ENCODE results near the gene PAX7. TPM values are rescaled to one million over a fixed set of nuclear protein-coding genes. Genes with fewer than 3 reads are reported as not detected.

PAX7 gene
- total and polyA plus RNA-seq, 2 experiments from 2014 or later, result 0.03 TPM; not detected in 1

DNA sequence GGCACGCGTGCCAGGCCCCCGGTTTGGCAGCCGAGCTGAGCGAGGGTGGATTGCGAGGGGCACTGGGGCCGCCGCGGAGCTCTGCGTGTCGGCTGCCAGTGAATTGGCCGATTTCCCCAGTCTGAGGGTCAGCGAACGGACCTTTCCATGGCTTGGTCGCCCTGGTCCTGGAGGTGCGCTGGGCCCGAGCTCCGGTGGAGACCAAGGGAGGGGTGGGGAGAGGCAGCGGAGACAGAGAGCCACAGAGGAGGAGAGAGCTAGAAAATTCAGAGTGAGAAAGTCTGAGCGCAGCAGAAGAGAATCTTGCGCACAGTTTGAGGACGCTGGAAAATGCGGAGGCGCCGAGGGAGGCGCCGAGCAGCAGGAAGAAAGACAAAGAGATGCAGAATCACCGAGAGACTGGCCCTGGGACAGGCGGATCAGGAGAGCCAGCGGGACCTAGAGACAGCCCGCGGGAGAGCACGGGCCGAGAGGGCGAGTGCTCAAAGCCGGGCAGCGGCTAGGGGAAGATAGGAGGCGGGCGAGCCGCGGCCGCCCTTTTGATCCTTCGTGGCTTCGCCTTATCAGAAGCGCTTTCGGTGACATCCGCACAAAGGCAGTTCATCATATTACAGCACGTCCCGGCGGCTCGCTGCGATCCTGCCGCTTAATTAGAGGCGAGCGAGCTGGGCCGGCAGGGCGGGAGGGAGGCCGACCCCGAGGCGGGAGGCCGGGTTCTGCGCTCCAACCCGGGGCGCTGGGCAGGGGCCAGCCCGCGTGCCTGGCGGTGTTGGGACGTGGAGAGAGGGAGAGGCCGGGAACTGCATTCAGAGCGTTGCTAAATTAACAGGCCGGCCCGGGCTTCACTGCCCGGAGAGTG, 12.7 kb downstream of the PAX7 start:
- Histone ChIP-seq H3K9me2 (ENCODE audit: insufficient read depth) (no peaks in the 10 kb centered on the region), H3K27ac (ENCODE audit: low read depth) (no peak overlapping the region), H3K79me2 (replicated peaks; ENCODE audit: insufficient read depth) (no peaks in the 10 kb centered on the region), H3K4me3 (peak overlapping the region; percentile 56), H3K4me1 (ENCODE audit: insufficient read depth) (peaks cover 76% of the 10 kb centered on the region), H3K36me3 (ENCODE audit: insufficient read depth) (no peaks in the 10 kb centered on the region; the same call in 1 of the 2 replicates), H2AFZ (0 out of 2 replicates have a peak overlapping the region, but pooled peaks have one; percentile 78), H3K27me3 (ENCODE audit: insufficient read depth) (peaks cover 99% of the 10 kb centered on the region), H3K4me2 (peak overlapping the region; percentile 84), H4K20me1 (replicated peaks; ENCODE audit: insufficient read depth) (peaks cover 28% of the 10 kb centered on the region), H3F3A (replicated peaks; ENCODE audit: low read depth) (peaks cover 46% of the 10 kb centered on the region)
- Mint-ChIP-seq H3K27me3 (ENCODE audit: insufficient read depth, low read depth, poor library complexity) (peaks cover 97% of the 10 kb centered on the region), H3K36me3 (ENCODE audit: low read depth) (no peaks in the 10 kb centered on the region), H3K9me3 (peaks cover 3% of the 10 kb centered on the region; the same call in 2 of the 3 replicates), H3K27ac (no peak overlapping the region), H3K4me3 (peak overlapping the region; percentile 69), H3K4me1 (peaks cover 68% of the 10 kb centered on the region)
- no peak for TF ChIP-seq JUNB (IDR thresholded peaks at IDR 0.05; ENCODE audit: unreplicated experiment)
- no peak for TF ChIP-seq NANOG (IDR thresholded peaks at IDR 0.05; ENCODE audit: borderline replicate concordance)
- TF ChIP-seq, protein P1, sequence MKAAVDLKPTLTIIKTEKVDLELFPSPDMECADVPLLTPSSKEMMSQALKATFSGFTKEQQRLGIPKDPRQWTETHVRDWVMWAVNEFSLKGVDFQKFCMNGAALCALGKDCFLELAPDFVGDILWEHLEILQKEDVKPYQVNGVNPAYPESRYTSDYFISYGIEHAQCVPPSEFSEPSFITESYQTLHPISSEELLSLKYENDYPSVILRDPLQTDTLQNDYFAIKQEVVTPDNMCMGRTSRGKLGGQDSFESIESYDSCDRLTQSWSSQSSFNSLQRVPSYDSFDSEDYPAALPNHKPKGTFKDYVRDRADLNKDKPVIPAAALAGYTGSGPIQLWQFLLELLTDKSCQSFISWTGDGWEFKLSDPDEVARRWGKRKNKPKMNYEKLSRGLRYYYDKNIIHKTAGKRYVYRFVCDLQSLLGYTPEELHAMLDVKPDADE (IDR thresholded peaks at IDR 0.05), result no peak
- TF ChIP-seq ZNF331 (CRISPR knock-in tag; IDR thresholded peaks at IDR 0.05; ENCODE audit: low read depth), result no peak
- TF ChIP-seq STAT1 (IDR thresholded peaks at IDR 0.05; ENCODE audit: unreplicated experiment), result no peak
- peak; percentile 88 for TF ChIP-seq EZH2phosphoT487 (IDR thresholded peaks at IDR 0.05; ENCODE audit: unreplicated experiment)
- TF ChIP-seq, protein P2, sequence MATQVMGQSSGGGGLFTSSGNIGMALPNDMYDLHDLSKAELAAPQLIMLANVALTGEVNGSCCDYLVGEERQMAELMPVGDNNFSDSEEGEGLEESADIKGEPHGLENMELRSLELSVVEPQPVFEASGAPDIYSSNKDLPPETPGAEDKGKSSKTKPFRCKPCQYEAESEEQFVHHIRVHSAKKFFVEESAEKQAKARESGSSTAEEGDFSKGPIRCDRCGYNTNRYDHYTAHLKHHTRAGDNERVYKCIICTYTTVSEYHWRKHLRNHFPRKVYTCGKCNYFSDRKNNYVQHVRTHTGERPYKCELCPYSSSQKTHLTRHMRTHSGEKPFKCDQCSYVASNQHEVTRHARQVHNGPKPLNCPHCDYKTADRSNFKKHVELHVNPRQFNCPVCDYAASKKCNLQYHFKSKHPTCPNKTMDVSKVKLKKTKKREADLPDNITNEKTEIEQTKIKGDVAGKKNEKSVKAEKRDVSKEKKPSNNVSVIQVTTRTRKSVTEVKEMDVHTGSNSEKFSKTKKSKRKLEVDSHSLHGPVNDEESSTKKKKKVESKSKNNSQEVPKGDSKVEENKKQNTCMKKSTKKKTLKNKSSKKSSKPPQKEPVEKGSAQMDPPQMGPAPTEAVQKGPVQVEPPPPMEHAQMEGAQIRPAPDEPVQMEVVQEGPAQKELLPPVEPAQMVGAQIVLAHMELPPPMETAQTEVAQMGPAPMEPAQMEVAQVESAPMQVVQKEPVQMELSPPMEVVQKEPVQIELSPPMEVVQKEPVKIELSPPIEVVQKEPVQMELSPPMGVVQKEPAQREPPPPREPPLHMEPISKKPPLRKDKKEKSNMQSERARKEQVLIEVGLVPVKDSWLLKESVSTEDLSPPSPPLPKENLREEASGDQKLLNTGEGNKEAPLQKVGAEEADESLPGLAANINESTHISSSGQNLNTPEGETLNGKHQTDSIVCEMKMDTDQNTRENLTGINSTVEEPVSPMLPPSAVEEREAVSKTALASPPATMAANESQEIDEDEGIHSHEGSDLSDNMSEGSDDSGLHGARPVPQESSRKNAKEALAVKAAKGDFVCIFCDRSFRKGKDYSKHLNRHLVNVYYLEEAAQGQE (IDR thresholded peaks at IDR 0.05; ENCODE audit: unreplicated experiment), result no peak
- peak; percentile 93 for TF ChIP-seq EZH2 (IDR thresholded peaks at IDR 0.05; ENCODE audit: low read depth, unreplicated experiment)
- no peak for TF ChIP-seq ZNF114 (CRISPR knock-in tag; IDR thresholded peaks at IDR 0.05)
- TF ChIP-seq POLR2AphosphoS5 (IDR thresholded peaks at IDR 0.05; ENCODE audit: low read depth), result no peak
- TF ChIP-seq, protein P3, sequence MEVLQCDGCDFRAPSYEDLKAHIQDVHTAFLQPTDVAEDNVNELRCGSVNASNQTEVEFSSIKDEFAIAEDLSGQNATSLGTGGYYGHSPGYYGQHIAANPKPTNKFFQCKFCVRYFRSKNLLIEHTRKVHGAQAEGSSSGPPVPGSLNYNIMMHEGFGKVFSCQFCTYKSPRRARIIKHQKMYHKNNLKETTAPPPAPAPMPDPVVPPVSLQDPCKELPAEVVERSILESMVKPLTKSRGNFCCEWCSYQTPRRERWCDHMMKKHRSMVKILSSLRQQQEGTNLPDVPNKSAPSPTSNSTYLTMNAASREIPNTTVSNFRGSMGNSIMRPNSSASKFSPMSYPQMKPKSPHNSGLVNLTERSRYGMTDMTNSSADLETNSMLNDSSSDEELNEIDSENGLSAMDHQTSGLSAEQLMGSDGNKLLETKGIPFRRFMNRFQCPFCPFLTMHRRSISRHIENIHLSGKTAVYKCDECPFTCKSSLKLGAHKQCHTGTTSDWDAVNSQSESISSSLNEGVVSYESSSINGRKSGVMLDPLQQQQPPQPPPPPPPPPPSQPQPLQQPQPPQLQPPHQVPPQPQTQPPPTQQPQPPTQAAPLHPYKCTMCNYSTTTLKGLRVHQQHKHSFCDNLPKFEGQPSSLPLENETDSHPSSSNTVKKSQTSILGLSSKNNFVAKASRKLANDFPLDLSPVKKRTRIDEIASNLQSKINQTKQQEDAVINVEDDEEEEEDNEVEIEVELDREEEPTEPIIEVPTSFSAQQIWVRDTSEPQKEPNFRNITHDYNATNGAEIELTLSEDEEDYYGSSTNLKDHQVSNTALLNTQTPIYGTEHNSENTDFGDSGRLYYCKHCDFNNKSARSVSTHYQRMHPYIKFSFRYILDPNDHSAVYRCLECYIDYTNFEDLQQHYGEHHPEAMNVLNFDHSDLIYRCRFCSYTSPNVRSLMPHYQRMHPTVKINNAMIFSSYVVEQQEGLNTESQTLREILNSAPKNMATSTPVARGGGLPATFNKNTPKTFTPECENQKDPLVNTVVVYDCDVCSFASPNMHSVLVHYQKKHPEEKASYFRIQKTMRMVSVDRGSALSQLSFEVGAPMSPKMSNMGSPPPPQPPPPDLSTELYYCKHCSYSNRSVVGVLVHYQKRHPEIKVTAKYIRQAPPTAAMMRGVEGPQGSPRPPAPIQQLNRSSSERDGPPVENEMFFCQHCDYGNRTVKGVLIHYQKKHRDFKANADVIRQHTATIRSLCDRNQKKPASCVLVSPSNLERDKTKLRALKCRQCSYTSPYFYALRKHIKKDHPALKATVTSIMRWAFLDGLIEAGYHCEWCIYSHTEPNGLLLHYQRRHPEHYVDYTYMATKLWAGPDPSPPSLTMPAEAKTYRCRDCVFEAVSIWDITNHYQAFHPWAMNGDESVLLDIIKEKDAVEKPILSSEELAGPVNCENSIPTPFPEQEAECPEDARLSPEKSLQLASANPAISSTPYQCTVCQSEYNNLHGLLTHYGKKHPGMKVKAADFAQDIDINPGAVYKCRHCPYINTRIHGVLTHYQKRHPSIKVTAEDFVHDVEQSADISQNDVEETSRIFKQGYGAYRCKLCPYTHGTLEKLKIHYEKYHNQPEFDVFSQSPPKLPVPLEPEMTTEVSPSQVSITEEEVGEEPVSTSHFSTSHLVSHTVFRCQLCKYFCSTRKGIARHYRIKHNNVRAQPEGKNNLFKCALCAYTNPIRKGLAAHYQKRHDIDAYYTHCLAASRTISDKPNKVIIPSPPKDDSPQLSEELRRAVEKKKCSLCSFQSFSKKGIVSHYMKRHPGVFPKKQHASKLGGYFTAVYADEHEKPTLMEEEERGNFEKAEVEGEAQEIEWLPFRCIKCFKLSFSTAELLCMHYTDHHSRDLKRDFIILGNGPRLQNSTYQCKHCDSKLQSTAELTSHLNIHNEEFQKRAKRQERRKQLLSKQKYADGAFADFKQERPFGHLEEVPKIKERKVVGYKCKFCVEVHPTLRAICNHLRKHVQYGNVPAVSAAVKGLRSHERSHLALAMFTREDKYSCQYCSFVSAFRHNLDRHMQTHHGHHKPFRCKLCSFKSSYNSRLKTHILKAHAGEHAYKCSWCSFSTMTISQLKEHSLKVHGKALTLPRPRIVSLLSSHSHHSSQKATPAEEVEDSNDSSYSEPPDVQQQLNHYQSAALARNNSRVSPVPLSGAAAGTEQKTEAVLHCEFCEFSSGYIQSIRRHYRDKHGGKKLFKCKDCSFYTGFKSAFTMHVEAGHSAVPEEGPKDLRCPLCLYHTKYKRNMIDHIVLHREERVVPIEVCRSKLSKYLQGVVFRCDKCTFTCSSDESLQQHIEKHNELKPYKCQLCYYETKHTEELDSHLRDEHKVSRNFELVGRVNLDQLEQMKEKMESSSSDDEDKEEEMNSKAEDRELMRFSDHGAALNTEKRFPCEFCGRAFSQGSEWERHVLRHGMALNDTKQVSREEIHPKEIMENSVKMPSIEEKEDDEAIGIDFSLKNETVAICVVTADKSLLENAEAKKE (CRISPR knock-in tag; IDR thresholded peaks at IDR 0.05), result no peak
- TF ChIP-seq, protein P4, sequence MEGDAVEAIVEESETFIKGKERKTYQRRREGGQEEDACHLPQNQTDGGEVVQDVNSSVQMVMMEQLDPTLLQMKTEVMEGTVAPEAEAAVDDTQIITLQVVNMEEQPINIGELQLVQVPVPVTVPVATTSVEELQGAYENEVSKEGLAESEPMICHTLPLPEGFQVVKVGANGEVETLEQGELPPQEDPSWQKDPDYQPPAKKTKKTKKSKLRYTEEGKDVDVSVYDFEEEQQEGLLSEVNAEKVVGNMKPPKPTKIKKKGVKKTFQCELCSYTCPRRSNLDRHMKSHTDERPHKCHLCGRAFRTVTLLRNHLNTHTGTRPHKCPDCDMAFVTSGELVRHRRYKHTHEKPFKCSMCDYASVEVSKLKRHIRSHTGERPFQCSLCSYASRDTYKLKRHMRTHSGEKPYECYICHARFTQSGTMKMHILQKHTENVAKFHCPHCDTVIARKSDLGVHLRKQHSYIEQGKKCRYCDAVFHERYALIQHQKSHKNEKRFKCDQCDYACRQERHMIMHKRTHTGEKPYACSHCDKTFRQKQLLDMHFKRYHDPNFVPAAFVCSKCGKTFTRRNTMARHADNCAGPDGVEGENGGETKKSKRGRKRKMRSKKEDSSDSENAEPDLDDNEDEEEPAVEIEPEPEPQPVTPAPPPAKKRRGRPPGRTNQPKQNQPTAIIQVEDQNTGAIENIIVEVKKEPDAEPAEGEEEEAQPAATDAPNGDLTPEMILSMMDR (conservative IDR thresholded peaks at IDR 0.05; ENCODE audit: low read depth in 2 of 2), result no peak
- ATAC-seq (peak; percentile 42), DNase-seq (ENCODE audit: low spot score) (peak; percentile 78)
